WERI-Rb-1 (cell line): ENCODE results near the gene PUS7L.

ENCODE experiments used
- DNase-seq: peaks from one replicate; pipeline ENCODE4 v3.0.0-alpha.2; 2020
- H3K27ac ChIP-seq: fragments of 250-450 bp; sonication (Bioruptor Pico); 2 replicates; pipeline ENCODE4 v1.5.1; 2020; ENCODE audit warnings: mild to moderate bottlenecking, moderate library complexity
- H3K27me3 ChIP-seq: fragments of 250-450 bp; sonication (Bioruptor Pico); 2 replicates; pipeline ENCODE4 v1.5.1; 2021; ENCODE audit warnings: mild to moderate bottlenecking, low read depth, moderate library complexity; ENCODE audit not compliant: insufficient read depth, severe bottlenecking
- H3K36me3 ChIP-seq: fragments of 250-450 bp; sonication (Bioruptor Pico); 2 replicates; pipeline ENCODE4 v1.5.1; 2020; ENCODE audit warnings: mild to moderate bottlenecking, moderate library complexity
- H3K4me3 ChIP-seq: 2 replicates; pipeline ENCODE4 v1.5.1; 2011; ENCODE audit warnings: low read depth, mild to moderate bottlenecking, control low read depth, low read length
- H3K9me3 ChIP-seq: fragments of 250-450 bp; sonication (Bioruptor Pico); 2 replicates; pipeline ENCODE4 v1.5.1; 2021; ENCODE audit warnings: mild to moderate bottlenecking, moderate library complexity; ENCODE audit not compliant: severe bottlenecking
- TF ChIP-seq, protein P1 (sequence below): IDR thresholded peaks from 2 replicates; pipeline ENCODE4 v1.5.1; 2011; ENCODE audit warnings: low read depth, mild to moderate bottlenecking, control low read depth, inconsistent platforms, low read length

The PUS7L gene

DNA sequence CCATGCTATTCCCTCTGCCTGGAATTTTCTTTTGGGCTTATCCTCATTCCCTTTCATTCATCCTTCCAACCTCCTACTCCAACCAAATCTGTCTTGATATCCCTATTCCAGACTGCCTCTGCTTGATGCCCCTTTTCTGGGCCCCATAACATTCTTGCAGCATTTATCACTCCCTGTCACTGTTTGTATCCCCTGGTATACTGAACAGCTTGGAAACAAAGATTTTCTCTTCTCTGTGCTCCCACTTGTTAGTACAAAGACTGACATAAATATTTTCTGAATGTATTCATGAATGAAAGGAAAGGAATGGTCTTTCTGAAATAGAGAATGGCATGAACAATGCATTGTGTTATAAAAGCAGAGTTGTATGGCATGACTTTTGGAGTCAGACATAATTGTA is 7.7 kb upstream of the PUS7L start:
- H3K27me3 ChIP-seq: no peaks in the 10 kb centered on the region
- no peak overlapping the region for H3K27ac ChIP-seq
- no peak for DNase-seq
- no peaks in the 10 kb centered on the region for H3K9me3 ChIP-seq
- peaks cover 5% of the 10 kb centered on the region; the same call in 1 of the 2 replicates for H3K36me3 ChIP-seq
- TF ChIP-seq, protein P1, sequence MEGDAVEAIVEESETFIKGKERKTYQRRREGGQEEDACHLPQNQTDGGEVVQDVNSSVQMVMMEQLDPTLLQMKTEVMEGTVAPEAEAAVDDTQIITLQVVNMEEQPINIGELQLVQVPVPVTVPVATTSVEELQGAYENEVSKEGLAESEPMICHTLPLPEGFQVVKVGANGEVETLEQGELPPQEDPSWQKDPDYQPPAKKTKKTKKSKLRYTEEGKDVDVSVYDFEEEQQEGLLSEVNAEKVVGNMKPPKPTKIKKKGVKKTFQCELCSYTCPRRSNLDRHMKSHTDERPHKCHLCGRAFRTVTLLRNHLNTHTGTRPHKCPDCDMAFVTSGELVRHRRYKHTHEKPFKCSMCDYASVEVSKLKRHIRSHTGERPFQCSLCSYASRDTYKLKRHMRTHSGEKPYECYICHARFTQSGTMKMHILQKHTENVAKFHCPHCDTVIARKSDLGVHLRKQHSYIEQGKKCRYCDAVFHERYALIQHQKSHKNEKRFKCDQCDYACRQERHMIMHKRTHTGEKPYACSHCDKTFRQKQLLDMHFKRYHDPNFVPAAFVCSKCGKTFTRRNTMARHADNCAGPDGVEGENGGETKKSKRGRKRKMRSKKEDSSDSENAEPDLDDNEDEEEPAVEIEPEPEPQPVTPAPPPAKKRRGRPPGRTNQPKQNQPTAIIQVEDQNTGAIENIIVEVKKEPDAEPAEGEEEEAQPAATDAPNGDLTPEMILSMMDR: no peak
- H3K4me3 ChIP-seq: no peak overlapping the region

DNA sequence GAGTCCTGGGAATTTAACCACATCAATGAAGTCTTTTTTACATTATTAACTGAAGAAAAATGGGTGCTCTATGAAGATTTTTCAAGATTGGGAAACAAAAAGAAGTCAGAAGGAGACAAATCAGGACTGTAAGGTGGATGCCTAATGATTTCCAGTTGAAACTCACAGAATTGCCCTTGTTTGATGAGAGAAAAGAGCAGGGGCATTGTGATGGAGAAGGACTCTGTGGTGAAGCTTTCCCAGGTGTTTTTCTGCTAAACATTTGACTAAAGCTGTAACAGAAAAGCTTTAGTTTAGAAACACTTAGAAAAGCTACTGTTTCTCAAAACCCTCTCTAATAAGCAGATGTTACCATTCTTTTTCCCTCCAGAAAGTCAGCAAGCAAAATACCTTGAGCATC is 5.9 kb upstream of the PUS7L start:
- H3K27me3 ChIP-seq: no peaks in the 10 kb centered on the region
- TF ChIP-seq, protein P1: no peak
- no peak overlapping the region for H3K27ac ChIP-seq
- H3K36me3 ChIP-seq: no peaks in the 10 kb centered on the region
- DNase-seq: no peak
- no peak overlapping the region for H3K4me3 ChIP-seq
- no peaks in the 10 kb centered on the region for H3K9me3 ChIP-seq

DNA sequence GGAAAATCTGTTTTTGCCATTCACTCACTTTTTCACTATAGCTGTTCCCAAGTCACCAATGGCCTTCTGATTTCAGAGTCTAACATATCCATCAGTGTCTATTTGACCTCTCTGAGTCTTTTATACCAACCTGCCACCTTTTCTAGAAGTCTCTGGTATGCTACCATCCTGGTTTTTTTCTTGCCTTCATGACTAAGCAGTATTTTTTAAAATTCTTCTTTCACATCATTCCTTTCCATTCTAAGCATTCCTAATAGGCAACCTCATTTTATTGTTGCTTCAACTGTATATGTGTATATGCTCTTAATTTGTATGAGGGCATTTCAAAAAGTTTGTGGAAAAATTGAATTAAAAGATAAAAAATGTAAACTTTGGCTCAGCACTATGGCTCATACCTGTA is 5.2 kb upstream of the PUS7L start:
- no peaks in the 10 kb centered on the region for H3K9me3 ChIP-seq
- no peak for DNase-seq
- no peak overlapping the region for H3K27ac ChIP-seq
- no peaks in the 10 kb centered on the region for H3K36me3 ChIP-seq
- TF ChIP-seq, protein P1: no peak
- no peaks in the 10 kb centered on the region for H3K27me3 ChIP-seq
- no peak overlapping the region for H3K4me3 ChIP-seq

DNA sequence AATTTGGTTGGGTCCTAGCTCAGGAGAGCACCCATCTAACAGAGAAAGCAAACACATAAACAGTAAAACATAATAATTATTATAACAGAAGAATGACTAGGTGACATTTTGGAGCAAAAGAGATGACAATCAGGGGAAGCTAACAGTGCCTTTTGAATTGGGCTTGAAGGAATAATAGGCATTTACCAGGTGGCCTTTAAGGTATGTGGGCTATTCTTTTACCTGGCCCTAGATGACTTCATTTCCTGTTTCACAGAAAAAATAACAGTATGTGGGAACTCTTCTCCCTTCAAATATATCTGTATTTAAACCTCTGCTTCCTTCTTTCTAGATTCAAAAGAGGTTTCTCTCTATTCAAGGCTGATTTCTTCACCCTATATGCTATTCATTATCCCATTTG is 4.0 kb upstream of the PUS7L start:
- Histone ChIP-seq H3K27me3 (no peaks in the 10 kb centered on the region), H3K36me3 (no peaks in the 10 kb centered on the region), H3K9me3 (no peaks in the 10 kb centered on the region), H3K27ac (peak overlapping the region; percentile 41), H3K4me3 (no peak overlapping the region; the same call in 1 of the 2 replicates)
- DNase-seq: no peak
- TF ChIP-seq, protein P1: no peak

DNA sequence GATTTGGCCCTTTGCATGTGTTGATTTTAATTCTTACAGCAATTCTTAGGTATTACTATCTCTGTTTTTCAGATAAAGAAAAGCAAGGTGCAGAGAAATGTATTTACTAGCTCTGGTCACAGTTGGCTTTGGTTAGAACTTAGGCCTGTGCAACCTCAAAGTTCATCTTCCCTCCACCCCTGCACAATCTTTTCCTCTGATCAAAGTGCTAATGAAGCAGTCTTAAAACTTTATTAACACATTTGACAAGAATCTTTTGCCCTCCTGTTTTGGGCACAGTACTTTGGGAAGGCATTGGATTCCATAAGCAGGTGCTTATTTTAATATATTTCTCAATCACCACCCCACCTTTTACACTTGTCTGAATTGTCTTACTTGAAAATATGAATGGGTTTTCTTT is 2.9 kb upstream of the PUS7L start:
- no peaks in the 10 kb centered on the region for H3K27me3 ChIP-seq
- H3K36me3 ChIP-seq: no peaks in the 10 kb centered on the region; the same call in 1 of the 2 replicates
- no peak for DNase-seq
- no peaks in the 10 kb centered on the region for H3K9me3 ChIP-seq
- H3K27ac ChIP-seq: no peak overlapping the region
- H3K4me3 ChIP-seq: no peak overlapping the region
- TF ChIP-seq, protein P1: no peak

DNA sequence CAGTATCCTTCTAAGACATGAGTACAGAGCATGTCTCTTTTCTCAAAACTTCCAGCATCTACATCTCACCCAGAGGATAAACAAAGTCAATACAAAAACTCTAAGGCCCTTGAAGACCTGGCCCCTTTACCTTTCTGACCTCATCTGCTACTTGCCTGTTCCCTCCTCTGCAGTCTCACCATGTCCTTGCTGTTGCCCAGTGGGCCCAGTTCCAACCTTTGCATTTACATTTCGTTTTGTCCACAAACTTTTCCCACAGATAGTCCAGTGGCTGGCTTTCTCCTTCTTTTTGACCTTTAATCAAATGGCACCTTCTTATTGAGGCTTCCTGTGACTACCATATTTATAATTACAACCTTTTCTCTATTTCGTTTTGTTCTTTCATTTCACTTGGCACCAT is 1.8 kb upstream of the PUS7L start:
- Histone ChIP-seq H3K27ac (no peak overlapping the region), H3K9me3 (no peaks in the 10 kb centered on the region), H3K36me3 (no peaks in the 10 kb centered on the region; the same call in 1 of the 2 replicates), H3K4me3 (no peak overlapping the region), H3K27me3 (no peaks in the 10 kb centered on the region)
- no peak for DNase-seq
- TF ChIP-seq, protein P1: no peak
